Endothelial cell of umbilical vein (primary cell): ENCODE measurements around the gene EPHA8.

Experiments used
- EZH2 ChIP-seq: IDR thresholded peaks from 2 replicates; pipeline ENCODE4 v1.6.1; 2012; ENCODE audit warnings: borderline replicate concordance, low read depth, mild to moderate bottlenecking, moderate library complexity, low read length, inconsistent platforms; ENCODE audit not compliant: severe bottlenecking
- FOS ChIP-seq: IDR thresholded peaks from 2 replicates; pipeline ENCODE4 v1.6.1; 2011; ENCODE audit warnings: mild to moderate bottlenecking, low read length, moderate library complexity, borderline replicate concordance; ENCODE audit not compliant: insufficient read depth
- GATA2 ChIP-seq: IDR thresholded peaks from 2 replicates; pipeline ENCODE4 v1.7.0; 2011; ENCODE audit warnings: low read depth, mild to moderate bottlenecking, moderate library complexity, mixed read lengths, low read length; ENCODE audit not compliant: insufficient read length, insufficient read depth
- JUN ChIP-seq: IDR thresholded peaks from 2 replicates; pipeline ENCODE4 v1.6.1; 2011; ENCODE audit warnings: borderline replicate concordance, low read depth; ENCODE audit not compliant: insufficient read length, insufficient read depth
- MAX ChIP-seq: IDR thresholded peaks from 2 replicates; pipeline ENCODE4 v1.6.1; 2011; ENCODE audit not compliant: insufficient read depth, insufficient read length
- MYC ChIP-seq: IDR thresholded peaks from one replicate; pipeline ENCODE4 v1.6.1; 2011; ENCODE audit warnings: mild to moderate bottlenecking, low read depth, low read length
- POLR2A ChIP-seq: IDR thresholded peaks from 2 replicates; pipeline ENCODE4 v1.6.1; 2012; ENCODE audit warnings: low read depth, mild to moderate bottlenecking, control low read depth, low read length
- POLR2AphosphoS5 ChIP-seq: IDR thresholded peaks from 2 replicates; pipeline ENCODE4 v1.6.1; 2012; ENCODE audit warnings: low read depth, mild to moderate bottlenecking, control low read depth, low read length, moderate library complexity; ENCODE audit not compliant: insufficient read depth
- TF ChIP-seq, protein P1 (sequence below), 2 donors: IDR thresholded peaks; 1 replicate in 1 of 2; 2 replicates in 1 of 2; pipeline ENCODE4 v1.5.1; 2011; ENCODE audit warnings: low read length in 2 of 2, mild to moderate bottlenecking in 2 of 2, moderate library complexity in 2 of 2, control low read depth in 1 of 2, inconsistent platforms in 1 of 2, low read depth in 1 of 2; ENCODE audit not compliant: insufficient read depth in 1 of 2; ENCODE audit errors: extremely low read depth in 1 of 2

GRCh38 chr1:22542886-22543285 is 20.4 kb upstream of the EPHA8 start:
- TF ChIP-seq, protein P1, sequence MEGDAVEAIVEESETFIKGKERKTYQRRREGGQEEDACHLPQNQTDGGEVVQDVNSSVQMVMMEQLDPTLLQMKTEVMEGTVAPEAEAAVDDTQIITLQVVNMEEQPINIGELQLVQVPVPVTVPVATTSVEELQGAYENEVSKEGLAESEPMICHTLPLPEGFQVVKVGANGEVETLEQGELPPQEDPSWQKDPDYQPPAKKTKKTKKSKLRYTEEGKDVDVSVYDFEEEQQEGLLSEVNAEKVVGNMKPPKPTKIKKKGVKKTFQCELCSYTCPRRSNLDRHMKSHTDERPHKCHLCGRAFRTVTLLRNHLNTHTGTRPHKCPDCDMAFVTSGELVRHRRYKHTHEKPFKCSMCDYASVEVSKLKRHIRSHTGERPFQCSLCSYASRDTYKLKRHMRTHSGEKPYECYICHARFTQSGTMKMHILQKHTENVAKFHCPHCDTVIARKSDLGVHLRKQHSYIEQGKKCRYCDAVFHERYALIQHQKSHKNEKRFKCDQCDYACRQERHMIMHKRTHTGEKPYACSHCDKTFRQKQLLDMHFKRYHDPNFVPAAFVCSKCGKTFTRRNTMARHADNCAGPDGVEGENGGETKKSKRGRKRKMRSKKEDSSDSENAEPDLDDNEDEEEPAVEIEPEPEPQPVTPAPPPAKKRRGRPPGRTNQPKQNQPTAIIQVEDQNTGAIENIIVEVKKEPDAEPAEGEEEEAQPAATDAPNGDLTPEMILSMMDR (IDR thresholded peaks at IDR 0.05; ENCODE audit: extremely low read depth in 1 of 2, insufficient read depth in 1 of 2, low read depth in 1 of 2, low read length in 2 of 2) = no peak
- TF ChIP-seq EZH2 (no peak), GATA2 (no peak), POLR2A (no peak), POLR2AphosphoS5 (no peak), JUN (no peak), MYC (no peak), MAX (no peak), FOS (no peak)
